ENCODE data around the gene UBAP1. TPM values are rescaled to one million over a fixed set of nuclear protein-coding genes. Genes with fewer than 3 reads are reported as not detected.
A peak's percentile ranks its signal among the peaks of the same experiment; 100 is the strongest.

UBAP1 gene
- total and polyA plus RNA-seq, 2 of the 4 experiments (the other 2 are of a cell fraction) = 30.6 to 37.0 TPM

DNA sequence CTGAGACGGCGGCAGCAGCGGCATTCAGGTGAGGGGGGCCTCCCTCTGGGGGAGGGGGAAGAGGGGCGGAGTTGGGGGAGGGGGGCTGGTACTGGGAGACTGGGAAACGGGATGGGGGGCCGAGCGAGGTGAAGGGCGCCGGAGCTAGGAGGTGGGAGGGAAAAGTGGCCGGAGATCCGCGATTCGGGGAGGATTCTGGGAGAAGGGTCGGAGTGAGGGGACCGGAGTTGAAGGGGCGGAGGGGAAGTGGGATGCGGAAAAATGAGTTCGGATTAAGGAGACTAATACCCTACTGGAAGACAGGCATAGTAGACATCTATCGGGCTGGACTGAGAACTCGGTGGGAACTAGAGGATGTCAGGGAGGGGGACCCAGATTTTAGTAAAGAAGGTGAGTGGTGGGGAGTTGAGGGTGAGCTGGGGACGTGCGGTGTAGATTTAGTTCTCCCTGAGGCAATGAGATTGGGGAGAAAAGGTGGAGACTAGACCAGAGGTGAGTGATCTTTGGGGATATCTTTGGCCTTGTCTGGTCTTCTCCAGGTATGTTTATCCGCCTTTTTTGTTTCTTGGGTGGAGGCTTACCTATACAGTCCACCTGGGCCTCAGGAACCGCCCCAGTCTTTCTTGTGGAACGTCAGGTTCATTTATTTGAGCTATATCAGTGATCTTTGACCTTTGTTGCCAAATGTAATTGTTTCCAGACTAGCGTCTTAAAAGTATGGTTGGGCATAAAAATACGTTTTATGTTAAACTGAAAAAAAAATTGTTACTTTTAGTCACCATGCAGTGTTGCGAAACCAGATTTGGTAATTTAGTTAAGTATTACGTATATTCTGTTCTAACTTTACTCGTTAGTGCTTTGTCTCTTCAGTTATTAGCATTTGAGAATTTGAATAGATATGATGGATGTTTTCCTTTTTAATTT lies 632 bp downstream of the UBAP1 start:
- no peaks in the 10 kb centered on the region for H3K36me3 ChIP-seq (ENCODE audit: control insufficient read depth, insufficient read depth, low read length)
- peak overlapping the region; percentile 91 for H2BK5ac ChIP-seq (ENCODE audit: low read depth, low read length, poor library complexity, severe bottlenecking)
- peak overlapping the region; percentile 70 for H3K56ac ChIP-seq (ENCODE audit: extremely low read depth, insufficient read depth, low read length)
- peak overlapping the region; percentile 66 to 83; a peak in 3 of 4 replicates for H4K8ac ChIP-seq (ENCODE audit: low read depth in 2 of 2, low read length in 2 of 2)
- peak overlapping the region; percentile 54 for H3K14ac ChIP-seq (replicated peaks; ENCODE audit: low read depth, low read length)
- in situ Hi-C loops (cut with MboI; ENCODE audit: low sequenced_read_pairs) (no loop called here), intact Hi-C loops (cut with micrococcal nuclease) (loop anchor here (1.0 to 2.0 kb wide), 2 partner anchors 53 to 73 kb away; partner anchors contain the start of gene DCAF12), dilution Hi-C loops (cut with HindIII; ENCODE audit: low sequenced_read_pairs, unreplicated experiment) (no loop called here)
- H4K5ac ChIP-seq (ENCODE audit: low read depth, low read length) = peak overlapping the region; percentile 82
- peak overlapping the region; percentile 64 for H3K4me3 ChIP-seq (ENCODE audit: insufficient read depth, low read depth, low read length)
- H3K79me1 ChIP-seq (ENCODE audit: low read depth in 1 of 2, low read length in 2 of 2) = peaks cover 3 to 15% of the 10 kb centered on the region in 2 experiments
- peak overlapping the region; percentile 30; the same call in 1 of the 2 replicates for H4K91ac ChIP-seq (ENCODE audit: insufficient read depth, low read depth, low read length)
- peak overlapping the region; percentile 62 for H3K4ac ChIP-seq (ENCODE audit: low read depth, low read length)
- ATAC-seq (ENCODE audit: low read depth) (peak; percentile 58), DNase-seq (peak; percentile 61)
- H2AFZ ChIP-seq (replicated peaks; ENCODE audit: low read length, poor library complexity) = peak overlapping the region; percentile 98
- peak overlapping the region; percentile 92 for H2AK9ac ChIP-seq (replicated peaks; ENCODE audit: low read depth, low read length, poor library complexity)
- 2% methylated on average over 21 of the region's 30 CpGs; no CpG with 5 or more reads in 1 of the 2 experiments for whole genome bisulfite sequencing, 2 experiments (ENCODE audit: extremely low coverage in 2 of 2, insufficient read length in 1 of 2)
- TF ChIP-seq, protein P1, sequence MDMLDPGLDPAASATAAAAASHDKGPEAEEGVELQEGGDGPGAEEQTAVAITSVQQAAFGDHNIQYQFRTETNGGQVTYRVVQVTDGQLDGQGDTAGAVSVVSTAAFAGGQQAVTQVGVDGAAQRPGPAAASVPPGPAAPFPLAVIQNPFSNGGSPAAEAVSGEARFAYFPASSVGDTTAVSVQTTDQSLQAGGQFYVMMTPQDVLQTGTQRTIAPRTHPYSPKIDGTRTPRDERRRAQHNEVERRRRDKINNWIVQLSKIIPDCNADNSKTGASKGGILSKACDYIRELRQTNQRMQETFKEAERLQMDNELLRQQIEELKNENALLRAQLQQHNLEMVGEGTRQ (IDR thresholded peaks at IDR 0.05; ENCODE audit: low read depth, low read length) = no peak
- TF ChIP-seq SMC3 (IDR thresholded peaks at IDR 0.05; ENCODE audit: low read depth, low read length) (no peak), CEBPB (IDR thresholded peaks at IDR 0.05; ENCODE audit: low read depth, low read length) (peak; percentile 99), POLR2A (IDR thresholded peaks at IDR 0.05; ENCODE audit: low read depth, low read length) (peak; percentile 4; the same call in 1 of the 2 replicates)
- POLR2A ChIA-PET (ENCODE audit: unreplicated experiment) = no interaction called here
- peak overlapping the region; percentile 53 for H2BK120ac ChIP-seq (ENCODE audit: low read depth, low read length)
- no peaks in the 10 kb centered on the region for H3K9me1 ChIP-seq (ENCODE audit: insufficient read depth, low read length)
- no peak overlapping the region for H2BK20ac ChIP-seq (ENCODE audit: low read depth, low read length)
- H3K9ac ChIP-seq (ENCODE audit: low read depth, low read length) = peak overlapping the region; percentile 99
- H3K4me2 ChIP-seq (ENCODE audit: low read depth, low read length) = peak overlapping the region; percentile 91
- peaks cover 9% of the 10 kb centered on the region; the same call in 1 of the 2 replicates for H4K20me1 ChIP-seq (ENCODE audit: insufficient read depth, low read length)
- peak overlapping the region; percentile 93 for H3K27ac ChIP-seq (ENCODE audit: insufficient read depth, low read length)
- H3K18ac ChIP-seq (ENCODE audit: low read depth, low read length) = peak overlapping the region; percentile 88
- peak overlapping the region; percentile 82; the same call in 1 of the 2 replicates for H3K23ac ChIP-seq (ENCODE audit: low read depth, low read length)
- no TSS peak for BruUV-seq (replicated peaks)
- CTCF ChIA-PET = interaction anchor here (0.8 to 1.2 kb wide), 2 partner anchors 16 to 74 kb away, joined by 3 to 6 read pairs; no protein-coding TSS in a partner anchor
- no peaks in the 10 kb centered on the region for H3K9me3 ChIP-seq (ENCODE audit: control insufficient read depth, insufficient read depth, low read length)
- peak overlapping the region; percentile 51 for H2AK5ac ChIP-seq (ENCODE audit: low read depth, low read length)
- H3K27me3 ChIP-seq (ENCODE audit: control insufficient read depth, insufficient read depth, low read length) = no peaks in the 10 kb centered on the region
- no peak overlapping the region for H2BK15ac ChIP-seq (ENCODE audit: low read depth, low read length)
- no peaks in the 10 kb centered on the region for H3K4me1 ChIP-seq (ENCODE audit: control insufficient read depth, insufficient read depth, low read length)

All from IMR-90 (cell line).